GM18907 (cell line): ENCODE measurements around the gene CDH15.

Source experiments
- ATAC-seq: cut with Tn5 transposase; IDR thresholded peaks from one replicate; pipeline ENCODE4 v1.9.1; 2021; ENCODE audit warnings: mild to moderate bottlenecking, moderate library complexity; ENCODE audit not compliant: unreplicated experiment

The CDH15 gene

GRCh38 chr16:89140401-89140800 is 31.1 kb upstream of the CDH15 start:
- ATAC-seq = no peak

GRCh38 chr16:89140981-89141883 is 30.3 kb upstream of the CDH15 start:
- ATAC-seq = no peak

GRCh38 chr16:89141884-89142267 is 29.7 kb upstream of the CDH15 start:
- ATAC-seq = no peak

GRCh38 chr16:89142474-89143195 is 28.9 kb upstream of the CDH15 start:
- ATAC-seq = no peak

GRCh38 chr16:89143201-89143741 is 28.3 kb upstream of the CDH15 start:
- ATAC-seq = no peak

- ATAC-seq = no peak
Observed at GRCh38 chr16:89143911-89144675, 27.5 kb upstream of the CDH15 start.

GRCh38 chr16:89144681-89145080 is 26.9 kb upstream of the CDH15 start:
- ATAC-seq = no peak

- ATAC-seq = no peak
Observed at GRCh38 chr16:89145406-89146161, 26.0 kb upstream of the CDH15 start.

- no peak for ATAC-seq
Observed at GRCh38 chr16:89146211-89147005, 25.1 kb upstream of the CDH15 start.

GRCh38 chr16:89147085-89147817 is 24.3 kb upstream of the CDH15 start:
- ATAC-seq = no peak

- no peak for ATAC-seq
Observed at GRCh38 chr16:89149386-89149785, 22.2 kb upstream of the CDH15 start.

- ATAC-seq = no peak
Observed at GRCh38 chr16:89150090-89150835, 21.3 kb upstream of the CDH15 start.

- no peak for ATAC-seq
Observed at GRCh38 chr16:89150981-89151380, 20.6 kb upstream of the CDH15 start.

- no peak for ATAC-seq
Observed at GRCh38 chr16:89152831-89153700, 18.5 kb upstream of the CDH15 start.

GRCh38 chr16:89153848-89154271 is 17.7 kb upstream of the CDH15 start:
- no peak for ATAC-seq

GRCh38 chr16:89154390-89155183 is 17.0 kb upstream of the CDH15 start:
- ATAC-seq = no peak
